HepG2 (cell line): Measurements from ENCODE around the gene RBBP8NL. TPM values are rescaled to one million over a fixed set of nuclear protein-coding genes. Genes with fewer than 3 reads are reported as not detected.

Source experiments
- AGO1 ChIP-seq: fragments of 200-400 bp; formaldehyde crosslinking; IDR thresholded peaks from 2 replicates; pipeline ENCODE4 v1.6.1; 2017; ENCODE audit warnings: mild to moderate bottlenecking, low read depth, low read length, moderate library complexity; ENCODE audit not compliant: poor library complexity, severe bottlenecking
- CBX2 ChIP-seq, 2 experiments: fragments of 200-600 bp in 1 of 2; sonication (generic); formaldehyde crosslinking in 1 of 2; IDR thresholded peaks; 2 replicates each; pipeline versions ENCODE4 v1.7.0 to v1.8.1; 2018 to 2022; ENCODE audit warnings: low read depth in 2 of 2, low read length in 1 of 2, mild to moderate bottlenecking in 1 of 2, missing genetic modification reagents in 1 of 2
- NBN ChIP-seq: fragments of 450-650 bp; conservative IDR thresholded peaks from 2 replicates; pipeline ENCODE4 v1.6.1; 2017
- NFKBIZ ChIP-seq: IDR thresholded peaks from 2 replicates; pipeline ENCODE4 v1.6.1; 2018; ENCODE audit warnings: missing genetic modification reagents, missing compliant biosample characterization
- SALL2 ChIP-seq: sonication (generic); formaldehyde crosslinking; IDR thresholded peaks from 2 replicates; pipeline ENCODE4 v1.8.1; 2023; ENCODE audit warnings: mild to moderate bottlenecking, missing genetic modification reagents, inconsistent platforms
- TCF7L2 ChIP-seq: IDR thresholded peaks from 2 replicates; pipeline ENCODE4 v1.6.1; 2011; ENCODE audit warnings: mild to moderate bottlenecking, low read depth, low read length, moderate library complexity
- ZNF382 ChIP-seq: sonication (generic); formaldehyde crosslinking; IDR thresholded peaks from 2 replicates; pipeline ENCODE4 v1.5.0; 2020; ENCODE audit warnings: missing genetic modification reagents, mild to moderate bottlenecking, borderline replicate concordance
- ZNF782 ChIP-seq: sonication (generic); formaldehyde crosslinking; IDR thresholded peaks from 2 replicates; pipeline ENCODE4 v1.4.0; 2020; ENCODE audit warnings: missing genetic modification reagents, mild to moderate bottlenecking, borderline replicate concordance
- polyA plus RNA-seq, 8 experiments: library from polyadenylated mRNA; depleted of rRNA in 3 of 8; stranded (reverse) in 7 of 8; unstranded in 1 of 8; fragments of >200 nt; fragmentation: Illumina TruSeq in 4 of 8; extraction: Trizol in 4 of 8; gene quantifications; 2 replicates each; pipeline versions ENCODE4 v1.2.1 to v1.2.3, GENCODE V29; 2011 to 2016; ENCODE audit warnings: low read depth in 4 of 8, missing spikeins in 1 of 8, mixed read lengths in 1 of 8; ENCODE audit not compliant: insufficient read depth in 1 of 8
- total RNA-seq, 5 experiments: library from RNA; depleted of rRNA; stranded (reverse); fragments of >200 nt; fragmentation: Illumina TruSeq; extraction: Trizol; gene quantifications; 2 replicates each; pipeline ENCODE4 v1.2.3, GENCODE V29; 2016; ENCODE audit warnings: low read depth in 1 of 5
- TF ChIP-seq, protein P1 (sequence below): IDR thresholded peaks from 2 replicates; pipeline ENCODE4 v1.6.1; 2018; ENCODE audit warnings: missing genetic modification reagents
- TF ChIP-seq, protein P2 (sequence below): sonication (generic); formaldehyde crosslinking; IDR thresholded peaks from 2 replicates; pipeline ENCODE4 v1.9.0; 2021; ENCODE audit warnings: mild to moderate bottlenecking, missing genetic modification reagents
- TF ChIP-seq, protein P3 (sequence below): sonication (generic); formaldehyde crosslinking; IDR thresholded peaks from 2 replicates; pipeline ENCODE4 v1.4.0; 2020; ENCODE audit warnings: missing genetic modification reagents, low read depth, mild to moderate bottlenecking, borderline replicate concordance
- TF ChIP-seq, protein P4 (sequence below): sonication (generic); formaldehyde crosslinking; IDR thresholded peaks from 2 replicates; pipeline ENCODE4 v1.8.1; 2023; ENCODE audit warnings: mild to moderate bottlenecking, moderate library complexity, missing genetic modification reagents
- TF ChIP-seq, protein P5 (sequence below): sonication (generic); formaldehyde crosslinking; IDR thresholded peaks from 2 replicates; pipeline ENCODE4 v1.5.0; 2020; ENCODE audit warnings: missing genetic modification reagents, mild to moderate bottlenecking, borderline replicate concordance

RBBP8NL gene
- total and polyA plus RNA-seq, 2 of the 13 experiments (the other 11 are each of a cell fraction or from before 2014, with no cell fraction given): 0.69 to 0.86 TPM

DNA sequence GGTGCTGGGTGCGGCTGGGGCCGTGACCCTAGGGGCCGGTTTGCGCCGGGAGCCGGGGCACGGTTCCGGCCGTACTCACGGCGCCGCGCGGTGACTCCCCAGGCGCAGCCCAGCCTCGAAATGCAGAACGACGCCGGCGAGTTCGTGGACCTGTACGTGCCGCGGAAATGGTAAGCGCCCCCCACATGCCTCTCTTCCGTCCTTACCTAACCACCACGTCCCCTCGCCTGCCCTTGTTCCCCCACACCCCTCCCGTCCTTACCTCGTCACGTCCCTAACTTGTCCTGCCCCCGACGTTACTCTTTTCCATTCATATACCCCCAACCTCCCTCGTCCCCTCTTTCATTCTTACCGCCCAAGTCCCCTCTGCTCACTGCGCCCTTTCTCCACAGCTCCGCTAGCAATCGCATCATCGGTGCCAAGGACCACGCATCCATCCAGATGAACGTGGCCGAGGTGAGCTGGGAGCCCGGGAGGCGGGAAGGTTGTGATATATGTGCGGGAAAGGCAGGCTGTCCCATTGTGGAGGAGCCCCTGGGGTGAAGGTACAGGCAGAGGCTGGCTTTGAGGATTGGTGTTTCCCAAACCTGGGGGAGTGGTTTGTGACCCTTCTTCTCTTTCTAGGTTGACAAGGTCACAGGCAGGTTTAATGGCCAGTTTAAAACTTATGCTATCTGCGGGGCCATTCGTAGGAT is 40.0 kb downstream of the RBBP8NL start (continued):
- TF ChIP-seq, protein P1, sequence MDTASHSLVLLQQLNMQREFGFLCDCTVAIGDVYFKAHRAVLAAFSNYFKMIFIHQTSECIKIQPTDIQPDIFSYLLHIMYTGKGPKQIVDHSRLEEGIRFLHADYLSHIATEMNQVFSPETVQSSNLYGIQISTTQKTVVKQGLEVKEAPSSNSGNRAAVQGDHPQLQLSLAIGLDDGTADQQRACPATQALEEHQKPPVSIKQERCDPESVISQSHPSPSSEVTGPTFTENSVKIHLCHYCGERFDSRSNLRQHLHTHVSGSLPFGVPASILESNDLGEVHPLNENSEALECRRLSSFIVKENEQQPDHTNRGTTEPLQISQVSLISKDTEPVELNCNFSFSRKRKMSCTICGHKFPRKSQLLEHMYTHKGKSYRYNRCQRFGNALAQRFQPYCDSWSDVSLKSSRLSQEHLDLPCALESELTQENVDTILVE (CRISPR knock-in tag): no peak
- TF ChIP-seq, protein P2, sequence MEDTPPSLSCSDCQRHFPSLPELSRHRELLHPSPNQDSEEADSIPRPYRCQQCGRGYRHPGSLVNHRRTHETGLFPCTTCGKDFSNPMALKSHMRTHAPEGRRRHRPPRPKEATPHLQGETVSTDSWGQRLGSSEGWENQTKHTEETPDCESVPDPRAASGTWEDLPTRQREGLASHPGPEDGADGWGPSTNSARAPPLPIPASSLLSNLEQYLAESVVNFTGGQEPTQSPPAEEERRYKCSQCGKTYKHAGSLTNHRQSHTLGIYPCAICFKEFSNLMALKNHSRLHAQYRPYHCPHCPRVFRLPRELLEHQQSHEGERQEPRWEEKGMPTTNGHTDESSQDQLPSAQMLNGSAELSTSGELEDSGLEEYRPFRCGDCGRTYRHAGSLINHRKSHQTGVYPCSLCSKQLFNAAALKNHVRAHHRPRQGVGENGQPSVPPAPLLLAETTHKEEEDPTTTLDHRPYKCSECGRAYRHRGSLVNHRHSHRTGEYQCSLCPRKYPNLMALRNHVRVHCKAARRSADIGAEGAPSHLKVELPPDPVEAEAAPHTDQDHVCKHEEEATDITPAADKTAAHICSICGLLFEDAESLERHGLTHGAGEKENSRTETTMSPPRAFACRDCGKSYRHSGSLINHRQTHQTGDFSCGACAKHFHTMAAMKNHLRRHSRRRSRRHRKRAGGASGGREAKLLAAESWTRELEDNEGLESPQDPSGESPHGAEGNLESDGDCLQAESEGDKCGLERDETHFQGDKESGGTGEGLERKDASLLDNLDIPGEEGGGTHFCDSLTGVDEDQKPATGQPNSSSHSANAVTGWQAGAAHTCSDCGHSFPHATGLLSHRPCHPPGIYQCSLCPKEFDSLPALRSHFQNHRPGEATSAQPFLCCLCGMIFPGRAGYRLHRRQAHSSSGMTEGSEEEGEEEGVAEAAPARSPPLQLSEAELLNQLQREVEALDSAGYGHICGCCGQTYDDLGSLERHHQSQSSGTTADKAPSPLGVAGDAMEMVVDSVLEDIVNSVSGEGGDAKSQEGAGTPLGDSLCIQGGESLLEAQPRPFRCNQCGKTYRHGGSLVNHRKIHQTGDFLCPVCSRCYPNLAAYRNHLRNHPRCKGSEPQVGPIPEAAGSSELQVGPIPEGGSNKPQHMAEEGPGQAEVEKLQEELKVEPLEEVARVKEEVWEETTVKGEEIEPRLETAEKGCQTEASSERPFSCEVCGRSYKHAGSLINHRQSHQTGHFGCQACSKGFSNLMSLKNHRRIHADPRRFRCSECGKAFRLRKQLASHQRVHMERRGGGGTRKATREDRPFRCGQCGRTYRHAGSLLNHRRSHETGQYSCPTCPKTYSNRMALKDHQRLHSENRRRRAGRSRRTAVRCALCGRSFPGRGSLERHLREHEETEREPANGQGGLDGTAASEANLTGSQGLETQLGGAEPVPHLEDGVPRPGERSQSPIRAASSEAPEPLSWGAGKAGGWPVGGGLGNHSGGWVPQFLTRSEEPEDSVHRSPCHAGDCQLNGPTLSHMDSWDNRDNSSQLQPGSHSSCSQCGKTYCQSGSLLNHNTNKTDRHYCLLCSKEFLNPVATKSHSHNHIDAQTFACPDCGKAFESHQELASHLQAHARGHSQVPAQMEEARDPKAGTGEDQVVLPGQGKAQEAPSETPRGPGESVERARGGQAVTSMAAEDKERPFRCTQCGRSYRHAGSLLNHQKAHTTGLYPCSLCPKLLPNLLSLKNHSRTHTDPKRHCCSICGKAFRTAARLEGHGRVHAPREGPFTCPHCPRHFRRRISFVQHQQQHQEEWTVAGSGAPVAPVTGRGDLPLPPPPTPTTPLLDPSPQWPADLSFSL (CRISPR knock-in tag): no peak
- no peak for TF ChIP-seq ZNF382 (CRISPR knock-in tag)
- no peak for TF ChIP-seq NBN
- no peak for TF ChIP-seq SALL2
- no peak for TF ChIP-seq TCF7L2
- TF ChIP-seq AGO1: no peak
- TF ChIP-seq, protein P3, sequence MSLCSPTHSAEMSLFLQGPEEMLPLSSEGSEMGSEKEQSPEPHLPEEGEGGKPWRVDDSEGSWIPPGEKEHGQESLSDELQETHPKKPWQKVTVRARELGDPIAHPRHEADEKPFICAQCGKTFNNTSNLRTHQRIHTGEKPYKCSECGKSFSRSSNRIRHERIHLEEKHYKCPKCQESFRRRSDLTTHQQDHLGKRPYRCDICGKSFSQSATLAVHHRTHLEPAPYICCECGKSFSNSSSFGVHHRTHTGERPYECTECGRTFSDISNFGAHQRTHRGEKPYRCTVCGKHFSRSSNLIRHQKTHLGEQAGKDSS: no peak; the same call in 1 of the 2 replicates
- TF ChIP-seq, protein P4, sequence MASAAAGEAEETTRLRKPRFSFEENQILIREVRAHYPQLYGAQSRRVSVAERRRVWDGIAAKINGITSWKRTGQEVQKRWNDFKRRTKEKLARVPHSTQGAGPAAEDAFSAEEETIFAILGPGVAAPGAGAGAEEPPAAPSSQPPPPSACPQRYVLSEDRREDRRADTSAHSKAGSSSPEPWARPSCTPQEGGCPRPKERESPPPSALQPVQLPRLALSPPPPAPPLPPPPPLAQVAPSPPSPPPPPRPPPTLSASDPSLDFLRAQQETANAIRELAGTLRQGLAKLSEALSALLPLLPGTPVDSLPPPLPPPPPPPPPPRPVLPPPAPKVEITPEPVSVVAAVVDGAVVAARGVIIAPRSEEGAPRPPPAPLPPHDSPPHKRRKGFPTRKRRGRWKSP (CRISPR knock-in tag): no peak; the same call in 1 of the 2 replicates
- no peak for TF ChIP-seq ZNF782 (CRISPR knock-in tag)
- TF ChIP-seq NFKBIZ (CRISPR knock-in tag): no peak
- TF ChIP-seq CBX2 (IDR thresholded peaks at IDR 0.05; ENCODE audit: low read depth, low read length): no peak
- TF ChIP-seq CBX2 (CRISPR knock-in tag; IDR thresholded peaks at IDR 0.05; ENCODE audit: low read depth): no peak
- TF ChIP-seq, protein P5, sequence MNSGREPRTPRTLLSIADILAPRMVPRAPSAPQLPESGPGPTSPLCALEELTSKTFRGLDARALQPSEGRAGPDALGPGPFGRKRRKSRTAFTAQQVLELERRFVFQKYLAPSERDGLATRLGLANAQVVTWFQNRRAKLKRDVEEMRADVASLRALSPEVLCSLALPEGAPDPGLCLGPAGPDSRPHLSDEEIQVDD (CRISPR knock-in tag): no peak
